ENCODE measurements around the gene FLOT1.
"Not testable (repeated sequence)": the region's sequence is repeated elsewhere in the genome, so short reads cannot be mapped to it uniquely, and the experiment has no call there.

FLOT1 gene

GRCh38 chr6:30766461-30767157 is 24.1 kb upstream of the FLOT1 start:
- no peak for DNase-seq

DNA sequence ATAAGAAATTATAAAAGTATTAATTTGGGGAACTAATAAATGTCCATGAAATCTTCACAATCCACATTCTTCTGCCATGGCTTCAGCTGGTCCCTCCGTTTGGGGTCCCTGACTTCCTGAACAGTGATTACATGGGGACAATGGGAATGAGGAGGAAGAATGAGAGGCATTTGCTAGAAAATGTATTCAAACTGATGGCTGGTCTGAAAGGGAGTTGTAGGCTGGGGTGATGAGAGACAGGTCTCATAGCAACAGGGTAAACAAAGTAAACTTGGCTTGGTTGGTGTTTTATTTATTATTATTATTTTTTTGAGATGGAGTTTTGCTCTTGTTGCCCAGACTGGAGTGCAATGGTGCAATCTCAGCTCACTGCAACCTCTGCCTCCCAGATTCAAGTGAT is 23.0 kb upstream of the FLOT1 start:
- DNase-seq, result not testable (repeated sequence)

DNA sequence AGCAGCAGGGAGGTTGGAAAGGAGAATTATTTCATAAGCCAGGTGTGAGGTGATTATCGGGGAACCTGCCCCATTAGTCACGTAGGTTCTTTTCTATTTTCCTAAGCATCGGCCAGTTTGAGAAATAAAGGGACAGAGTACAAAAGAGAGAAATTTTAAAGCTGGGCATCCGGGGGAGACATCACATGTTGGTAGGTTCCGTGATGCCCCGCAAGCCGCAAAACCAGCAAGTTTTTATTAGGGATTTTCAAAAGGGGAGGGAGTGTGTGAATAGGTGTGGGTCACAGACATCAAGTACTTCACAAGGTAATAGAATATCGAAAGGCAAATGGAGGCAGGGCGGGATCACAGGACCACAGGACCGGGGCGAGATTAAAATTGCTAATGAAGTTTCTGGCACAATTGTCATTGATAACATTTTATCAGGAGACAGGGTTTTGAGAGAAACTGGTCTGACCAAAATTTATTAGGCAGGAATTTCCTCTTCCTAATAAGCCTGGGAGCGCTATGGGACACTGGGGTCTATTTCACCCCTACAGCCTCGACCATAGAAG is 22.1 kb upstream of the FLOT1 start:
- DNase-seq, result not testable (repeated sequence)

DNA sequence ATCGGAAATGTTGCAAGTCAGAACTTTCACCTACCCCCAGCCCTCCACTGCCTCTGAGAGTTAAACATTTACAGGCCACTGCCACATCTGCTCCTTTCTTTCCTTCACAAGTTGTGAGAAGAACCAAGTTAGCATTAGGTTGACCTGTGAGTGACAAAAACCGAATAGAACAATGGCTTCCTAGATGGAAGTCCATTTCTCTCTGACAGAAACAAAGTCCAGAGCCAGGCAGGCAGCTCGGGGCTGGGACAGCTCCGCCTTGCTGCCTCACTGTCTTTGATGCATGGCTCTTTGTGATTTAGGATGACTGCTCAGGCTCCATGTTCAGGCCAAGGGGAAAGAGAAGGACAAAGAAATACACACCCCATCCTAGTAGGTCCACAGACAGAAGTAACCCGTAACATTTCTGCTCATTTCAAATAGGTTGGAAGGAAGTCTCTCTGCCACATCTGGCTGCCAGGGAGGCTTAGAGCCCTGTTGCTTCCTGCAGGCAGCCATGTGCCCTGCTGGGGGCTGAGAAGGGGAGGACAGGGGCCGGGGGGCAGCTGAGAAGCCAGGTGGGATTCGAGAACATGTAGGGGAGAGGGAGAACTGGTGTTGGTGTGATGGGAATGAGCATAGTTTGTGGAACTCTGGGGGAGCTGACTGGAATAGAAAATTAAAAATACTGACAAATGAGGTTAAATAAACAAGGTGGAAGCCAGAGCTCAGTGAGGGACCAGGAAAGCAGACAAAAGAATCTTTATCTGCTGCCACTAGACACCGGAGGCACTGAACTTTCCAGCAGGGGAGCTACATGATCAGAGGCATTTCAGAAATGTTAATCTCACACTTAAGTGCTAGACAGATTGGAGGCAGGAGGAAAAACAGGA is 21.4 kb upstream of the FLOT1 start:
- DNase-seq, result peak; percentile 24

DNA sequence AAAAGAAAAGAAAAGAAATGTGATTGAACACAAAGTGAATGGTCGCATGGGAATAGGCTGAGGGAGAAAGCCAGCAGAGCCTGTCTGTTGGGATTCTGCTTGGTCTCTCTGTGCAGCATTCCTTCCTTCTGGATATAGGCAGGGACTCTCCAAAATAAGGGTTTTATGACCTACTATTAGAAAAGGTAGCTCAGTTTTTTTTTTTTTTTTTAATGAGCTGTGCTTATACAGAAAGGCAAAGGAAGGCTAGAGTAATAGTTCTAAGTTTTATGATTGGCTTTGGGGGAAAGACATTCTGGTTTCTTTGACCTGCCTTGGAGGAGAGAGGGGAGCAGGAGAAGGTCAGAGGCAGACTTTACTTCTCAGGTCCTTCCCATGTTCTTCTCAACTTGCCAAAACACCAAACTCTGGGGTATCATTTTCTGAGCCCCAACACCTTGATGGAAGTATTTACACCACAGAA is 20.7 kb upstream of the FLOT1 start:
- no peak for DNase-seq

GRCh38 chr6:30761791-30762429 is 19.4 kb upstream of the FLOT1 start:
- DNase-seq, result no peak

DNA sequence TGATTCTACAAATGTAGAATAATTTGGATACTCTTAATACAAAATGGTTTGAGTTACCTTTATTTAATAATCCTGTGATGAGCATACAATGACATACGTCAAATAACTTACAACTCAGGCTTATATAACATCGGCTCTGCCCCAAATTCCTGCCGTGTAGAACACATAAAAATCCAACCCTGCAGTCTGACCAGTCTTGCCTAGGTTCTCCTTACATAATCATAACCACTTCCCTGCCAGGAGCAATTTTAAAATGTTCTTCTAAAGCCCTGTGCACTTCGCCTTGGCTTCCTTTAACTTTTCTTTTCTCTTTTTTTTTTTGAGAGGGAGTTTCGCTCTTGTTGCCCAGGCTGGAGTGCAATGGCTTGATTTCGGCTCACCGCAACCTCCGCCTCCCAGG is 18.1 kb upstream of the FLOT1 start:
- DNase-seq, result no peak

DNA sequence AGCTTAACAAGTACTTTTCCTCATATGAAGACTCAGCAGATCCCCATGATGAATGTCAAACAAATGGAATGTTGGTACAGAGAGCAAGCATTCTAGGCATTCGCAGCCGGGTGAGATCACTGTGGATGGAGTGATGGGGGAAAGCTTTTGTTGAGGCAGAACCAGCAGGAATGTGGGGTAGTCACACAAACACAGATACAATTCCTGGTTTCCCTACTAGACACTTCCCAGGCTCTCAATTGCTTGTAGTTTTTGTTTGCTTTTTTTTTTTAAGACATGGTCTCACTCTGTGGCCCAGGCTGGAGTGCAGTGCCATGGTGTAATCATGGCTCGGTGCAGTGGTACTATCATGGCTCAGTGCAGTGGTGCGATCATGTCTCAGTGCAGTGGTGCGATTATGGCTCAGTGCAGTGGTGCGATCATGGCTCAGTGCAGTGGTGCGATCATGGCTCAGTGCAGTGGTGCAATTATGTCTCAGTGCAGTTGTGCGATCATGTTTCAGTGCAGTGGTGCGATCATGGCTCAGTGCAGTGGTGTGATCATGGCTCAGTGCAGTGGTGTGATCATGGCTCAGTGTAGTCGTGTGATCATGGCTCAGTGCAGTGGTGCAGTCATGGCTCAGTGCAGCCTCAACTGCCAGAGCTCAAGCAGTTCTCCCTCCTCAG is 17.2 kb upstream of the FLOT1 start:
- no peak for DNase-seq

DNA sequence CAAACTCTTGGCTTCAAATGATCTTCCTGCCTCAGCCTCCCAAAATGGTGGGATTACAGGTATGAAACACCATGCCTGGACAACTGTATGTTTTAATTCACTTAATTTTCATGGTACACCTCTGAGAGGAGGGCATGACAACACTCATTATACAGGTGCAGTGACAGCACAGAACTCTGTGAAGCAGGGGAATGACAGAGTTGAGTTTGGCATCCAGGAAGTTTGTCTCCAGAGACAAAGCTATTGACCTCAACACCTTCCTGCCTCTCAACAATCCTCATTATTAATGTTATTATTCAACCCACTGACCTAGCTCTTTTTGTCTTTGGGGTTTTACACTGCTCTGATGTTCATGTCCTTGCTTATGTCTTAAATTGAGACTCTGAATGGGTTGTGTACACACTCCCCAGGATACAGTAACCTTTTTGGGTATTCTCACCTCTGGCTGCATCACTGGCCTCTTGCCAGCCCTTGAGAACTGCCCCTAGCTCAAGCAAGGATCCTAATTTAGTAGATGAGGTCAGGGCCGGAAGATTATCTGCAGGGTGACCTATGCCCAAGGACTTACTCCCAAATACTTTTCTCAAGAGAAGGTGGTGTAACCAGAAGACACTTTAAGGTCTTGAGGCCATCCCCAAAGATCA is 14.9 kb upstream of the FLOT1 start:
- no peak for DNase-seq

GRCh38 chr6:30756405-30757003 is 14.0 kb upstream of the FLOT1 start:
- DNase-seq, result not testable (repeated sequence)

GRCh38 chr6:30754631-30755030 is 12.1 kb upstream of the FLOT1 start:
- no peak for DNase-seq

- no peak for DNase-seq
These were observed 9.9 kb upstream of the FLOT1 start for GRCh38 chr6:30752157-30752927.

DNA sequence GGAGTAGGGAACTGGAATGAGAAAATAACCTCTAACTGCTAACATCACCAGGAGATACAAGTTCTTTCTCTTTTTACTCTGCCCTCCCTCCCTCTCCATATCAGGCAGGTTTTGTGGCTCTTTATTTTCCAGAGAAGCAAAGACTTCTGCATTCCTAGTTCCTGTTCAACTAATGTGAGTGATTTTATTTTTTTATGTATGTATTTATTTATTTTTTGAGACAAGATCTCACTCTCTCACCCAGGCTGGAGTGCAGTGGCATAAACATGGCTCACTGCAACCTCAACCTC is 7.8 kb upstream of the FLOT1 start:
- no peak for DNase-seq

DNA sequence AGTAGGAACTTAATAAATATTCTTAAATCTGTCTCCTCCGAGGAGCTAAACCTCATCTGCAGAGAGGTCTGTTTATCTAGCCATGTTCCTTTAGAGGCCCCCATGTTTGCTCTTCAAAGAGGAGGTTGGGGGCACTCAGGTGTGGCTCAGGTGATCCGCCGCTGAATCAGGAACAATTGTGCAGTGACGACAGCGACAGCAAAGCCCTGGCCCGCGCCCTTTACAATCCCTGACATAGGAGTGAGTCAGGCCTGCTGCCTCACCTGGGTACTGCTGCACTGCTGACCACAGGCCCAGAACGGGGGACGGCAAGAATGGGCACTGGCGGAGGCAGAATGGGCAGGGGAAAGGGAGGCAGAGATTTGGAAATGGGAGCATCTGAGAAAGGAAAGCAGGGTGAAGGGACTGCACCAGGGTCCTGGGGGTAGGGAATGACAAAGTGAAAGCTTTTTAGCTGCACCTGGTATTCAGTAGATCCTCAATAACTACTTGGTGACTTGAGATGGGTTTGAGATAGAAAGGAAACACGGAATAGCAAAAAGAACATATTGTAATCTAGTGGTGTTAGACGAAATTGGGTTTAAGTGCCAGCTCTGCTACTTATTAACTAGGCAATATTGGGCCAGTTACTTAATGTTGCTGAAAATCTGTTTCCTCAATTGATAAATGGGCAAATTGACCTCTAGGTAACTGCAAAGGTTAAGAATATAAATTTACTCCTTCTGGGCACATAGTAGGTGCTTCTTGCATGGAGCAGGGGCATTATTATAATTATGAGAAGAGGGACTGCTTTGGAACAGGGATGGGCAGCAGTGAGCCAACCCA is 7.3 kb upstream of the FLOT1 start:
- no peak for DNase-seq

DNA sequence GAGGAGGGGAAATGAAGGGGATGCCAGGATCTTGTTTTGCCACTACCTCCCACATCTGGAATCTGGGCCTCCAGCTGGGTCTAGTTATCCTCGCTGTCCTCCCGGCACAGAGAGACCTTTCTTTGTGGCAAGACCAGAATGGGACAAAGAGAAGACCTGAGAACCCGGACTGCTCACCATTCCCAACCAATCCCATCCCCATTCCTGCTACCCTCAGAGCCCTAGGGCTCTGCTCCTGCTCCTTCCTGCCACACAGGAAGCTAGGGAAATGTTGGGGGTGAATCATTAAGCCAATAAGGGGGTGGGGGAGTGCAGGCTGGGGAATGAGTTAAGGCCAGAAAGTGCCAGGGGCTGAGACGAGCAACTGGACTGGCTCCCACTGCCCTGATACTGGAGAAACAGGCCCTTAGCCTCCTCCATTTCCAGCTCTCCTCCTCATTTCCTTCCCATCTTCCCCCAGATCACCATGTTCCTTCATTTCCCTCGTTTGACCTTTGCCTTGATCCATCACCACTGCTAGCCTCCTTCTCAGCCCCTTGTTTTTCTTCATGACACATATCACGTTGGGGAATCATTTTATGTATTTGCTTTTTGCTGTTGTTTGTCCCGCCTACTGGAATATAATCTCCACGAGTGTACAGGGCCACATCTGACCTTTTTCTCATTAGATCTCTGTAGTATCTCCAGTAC is 6.5 kb upstream of the FLOT1 start:
- no peak for DNase-seq

GRCh38 chr6:30747902-30748769 is 5.6 kb upstream of the FLOT1 start:
- no peak for DNase-seq

GRCh38 chr6:30747300-30747687 is 4.8 kb upstream of the FLOT1 start:
- no peak for DNase-seq

GRCh38 chr6:30744054-30744805 is 1.7 kb upstream of the FLOT1 start, which contains the start of gene IER3:
Gene IER3, minus strand, starts transcription at chr6:30744547. Its CDS starts 29 bp downstream, at chr6:30744518.
- no peak for DNase-seq

All from NK-92 treated with Interleukin-12 subunit alpha and Interleukin-12 subunit beta, amount 100 ng/mL, for 24 hours (cell line).